NT2/D1 (cell line): ENCODE data around the gene MAML3.

Source experiments
- YY1 ChIP-seq: IDR thresholded peaks from 2 replicates; pipeline ENCODE4 v1.6.1; 2011; ENCODE audit not compliant: insufficient read length, insufficient read depth
- ZNF274 ChIP-seq: IDR thresholded peaks from 2 replicates; pipeline ENCODE4 v1.6.1; 2011; ENCODE audit warnings: mild to moderate bottlenecking, low read depth, low read length

DNA sequence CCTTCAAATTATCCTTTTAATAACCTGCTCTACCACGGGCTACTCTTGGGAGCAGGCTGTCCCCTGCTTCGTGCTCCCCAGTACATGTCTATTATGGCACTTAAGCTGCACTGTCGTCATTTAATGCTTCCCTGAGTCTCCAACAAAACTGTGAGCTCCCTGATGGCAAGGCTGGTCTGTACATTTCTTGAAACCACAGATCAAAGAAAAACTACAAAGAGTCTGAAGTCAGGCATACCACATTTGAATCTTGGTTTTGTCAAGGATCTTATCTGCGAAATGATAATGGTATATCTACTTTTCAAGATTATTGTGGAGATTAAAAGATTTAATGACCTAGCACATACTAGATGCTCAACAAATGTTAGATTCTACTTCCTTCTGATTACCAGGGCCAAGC, 45.7 kb downstream of the MAML3 start:
- TF ChIP-seq ZNF274 (no peak), YY1 (no peak)
